PFSK-1 (cell line): ENCODE data around the gene PCDH15.

Experiments used
- POLR2AphosphoS5 ChIP-seq: IDR thresholded peaks from 2 replicates; pipeline ENCODE4 v1.6.1; 2012; ENCODE audit warnings: low read depth, mild to moderate bottlenecking, control low read depth, low read length, moderate library complexity
- SIN3A ChIP-seq: IDR thresholded peaks from 2 replicates; pipeline ENCODE4 v1.6.1; 2012; ENCODE audit warnings: mild to moderate bottlenecking, low read length, moderate library complexity, borderline replicate concordance; ENCODE audit not compliant: insufficient read depth

DNA sequence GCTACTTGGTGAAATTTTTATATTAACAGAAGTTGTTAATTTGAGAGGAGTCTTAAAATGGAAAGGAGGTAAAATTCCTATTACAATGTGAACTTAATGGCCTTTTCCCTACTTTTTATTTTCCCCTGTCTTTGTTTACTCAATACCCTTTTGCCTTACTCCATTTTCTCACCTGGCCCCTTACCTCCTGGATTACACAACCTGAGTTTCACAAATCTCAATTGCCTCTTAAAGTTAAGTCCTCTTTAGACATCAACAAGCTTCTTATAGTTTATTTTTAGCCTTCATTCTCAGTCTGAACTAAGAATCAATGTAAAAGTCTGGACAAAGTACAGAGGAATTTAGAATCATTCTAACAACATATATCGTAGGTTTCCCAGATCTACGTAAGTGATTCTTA is 247.0 kb downstream of the PCDH15 start:
- TF ChIP-seq SIN3A (no peak), POLR2AphosphoS5 (no peak)
